Spleen (tissue), 11 donors: Measurements from ENCODE around the gene HIPK2. TPM values are rescaled to one million over a fixed set of nuclear protein-coding genes. Genes with fewer than 3 reads are reported as not detected.

Experiments used
- DNase-seq: peaks from one replicate; pipeline ENCODE4 v3.0.0-alpha.2; 2020
- H3K27ac ChIP-seq, 8 donors: fragments of 200-600 bp; sonication (generic) in 7 of 8; 1 replicate in 4 of 8; 2 replicates in 4 of 8; pipeline versions ENCODE4 v1.5.0 to v1.8.0; 2016 to 2021; ENCODE audit warnings: inconsistent platforms in 4 of 8, mild to moderate bottlenecking in 4 of 8, moderate library complexity in 1 of 8
- H3K27me3 ChIP-seq, 7 donors: fragments of 200-600 bp; sonication (generic) in 6 of 7; replicated peaks in 1 of 7; 1 replicate in 4 of 7; 2 replicates in 3 of 7; pipeline versions ENCODE4 v1.5.0 to v1.8.0; 2016 to 2021; ENCODE audit warnings: inconsistent platforms in 3 of 7, mild to moderate bottlenecking in 1 of 7
- H3K36me3 ChIP-seq, 6 donors: fragments of 200-600 bp; sonication (generic) in 5 of 6; 1 replicate in 4 of 6; 2 replicates in 2 of 6; pipeline versions ENCODE4 v1.5.0 to v1.8.0; 2016 to 2021; ENCODE audit warnings: inconsistent platforms in 2 of 6
- H3K4me1 ChIP-seq, 6 donors: fragments of 200-600 bp; sonication (generic) in 5 of 6; 1 replicate in 3 of 6; 2 replicates in 3 of 6; pipeline versions ENCODE4 v1.5.0 to v1.8.0; 2016 to 2021; ENCODE audit warnings: inconsistent platforms in 3 of 6
- H3K4me3 ChIP-seq, 8 donors: fragments of 200-600 bp; sonication (generic) in 7 of 8; 1 replicate in 4 of 8; 2 replicates in 4 of 8; pipeline versions ENCODE4 v1.5.0 to v1.8.0; 2016 to 2021; ENCODE audit warnings: inconsistent platforms in 4 of 8, mild to moderate bottlenecking in 4 of 8, moderate library complexity in 2 of 8
- H3K9me3 ChIP-seq, 8 donors: fragments of 200-600 bp; sonication (generic) in 7 of 8; 1 replicate in 4 of 8; 2 replicates in 4 of 8; pipeline versions ENCODE4 v1.5.0 to v1.8.0; 2016 to 2021; ENCODE audit warnings: inconsistent platforms in 4 of 8
- CTCF ChIP-seq, 11 experiments: fragments of 200-600 bp in 7 of 11; fragments of 450-650 bp in 4 of 11; sonication (generic) in 4 of 11; IDR thresholded peaks in 8 of 11; conservative IDR thresholded peaks in 3 of 11; 1 replicate in 7 of 11; 2 replicates in 4 of 11; pipeline versions ENCODE4 v1.4.0 to v1.8.0; 2016 to 2021; ENCODE audit warnings: antibody characterized with exemption in 11 of 11, inconsistent platforms in 4 of 11, mild to moderate bottlenecking in 1 of 11
- POLR2A ChIP-seq, 3 donors: fragments of 450-650 bp; IDR thresholded peaks; one replicate each; pipeline ENCODE4 v1.5.1; 2017; ENCODE audit warnings: antibody characterized with exemption in 3 of 3, mild to moderate bottlenecking in 1 of 3
- POLR2AphosphoS5 ChIP-seq, 3 donors: sonication (generic); formaldehyde crosslinking; IDR thresholded peaks; one replicate each; pipeline ENCODE4 v1.5.1; 2017; ENCODE audit warnings: antibody characterized with exemption in 3 of 3
- WGBS, 5 donors: extraction: QIAGEN DNeasy Blood & Tissue Kit in 3 of 5; methylation state at CpG; one replicate each; pipeline versions ENCODE4 v1.1.5 to v1.1.7; 2013 to 2018; 5-methylcytosine and 5-hydroxymethylcytosine counted together
- intact Hi-C: fragments of 100-400 bp; cut with DNase I; formaldehyde crosslinking; loops from one replicate; pipeline ENCODE4 v1.15.0; 2023; ENCODE audit warnings: low total_unique reads
- polyA plus RNA-seq, 3 donors: library from polyadenylated mRNA; stranded (reverse); fragments of 200-250 nt; gene quantifications; one replicate each; pipeline ENCODE4 v1.2.1, GENCODE V29; 2013
- total RNA-seq, 7 donors: library from RNA; depleted of rRNA in 3 of 7; stranded (reverse); fragments of >200 nt in 3 of 7; fragmentation: NEBNext Ultra II Directional in 4 of 7; extraction: Animal tissue kit (Norgen Biotek cat#: 25700) in 4 of 7; gene quantifications; one replicate each; pipeline versions ENCODE4 v1.1.0 to v1.2.1, GENCODE V29; 2016 to 2021
- donor health status: healthy with polysubstance abuse.
- donor health status: DM: no; HTN: no; CAD: no; lungs with moderate emphysema.
- donor health status: DM: no; HTN: no; CAD: no.
- donor health status: Bipolar disorder and iron deficiency.
- donor health status: healthy.
- donor health status: DM: no; HTN: no; CAD: no.
- donor health status: DM: yes; HTN: yes; CAD: no.

HIPK2 gene
- total and polyA plus RNA-seq, 10 donors: 1.7 to 97.5 (median 51.8) TPM

DNA sequence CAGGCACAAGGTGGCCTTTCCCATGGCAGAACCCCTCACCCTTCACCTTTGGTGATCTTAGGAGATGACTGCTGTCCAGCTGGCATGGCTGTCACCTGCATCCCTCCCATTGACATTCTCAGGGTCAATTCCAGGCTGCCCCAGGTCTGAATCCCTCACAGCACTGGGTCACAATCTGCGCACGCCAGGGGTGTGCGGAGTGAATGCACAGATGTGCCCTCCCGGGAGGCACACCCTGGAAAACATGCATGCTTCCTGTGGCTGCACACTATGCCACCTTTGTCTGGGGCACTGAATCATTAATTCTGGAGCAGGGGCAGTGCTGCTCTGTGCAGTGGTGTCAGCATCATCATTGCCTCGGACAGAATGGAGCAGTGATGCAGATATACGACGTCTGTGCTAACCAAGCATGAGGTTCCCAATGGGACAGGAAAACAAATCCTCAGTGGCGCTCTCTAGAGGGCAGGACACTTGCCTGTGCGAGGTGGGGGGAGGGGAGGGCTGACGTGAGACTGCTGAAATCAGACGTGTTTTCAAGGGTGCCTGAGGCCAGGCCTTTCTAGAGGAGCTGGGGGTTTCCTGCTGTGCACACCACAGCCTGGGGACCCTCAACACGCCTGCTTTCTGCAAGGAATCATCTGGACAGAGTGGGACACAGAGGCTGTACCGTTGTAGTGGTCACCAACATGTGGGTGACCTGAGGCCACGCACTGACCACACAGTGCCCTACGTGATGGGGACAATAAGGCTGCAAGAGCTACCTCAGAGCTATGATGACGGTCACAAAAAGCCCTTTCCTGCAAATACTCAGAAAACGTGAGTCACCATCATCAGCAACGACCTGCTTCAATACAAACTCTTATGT lies 77.9 kb downstream of the HIPK2 start:
- TF ChIP-seq POLR2AphosphoS5 (IDR thresholded peaks at IDR 0.05) (no peak), POLR2A (IDR thresholded peaks at IDR 0.05) (no peak), CTCF (IDR thresholded peaks at IDR 0.05 in 8 of 11, conservative IDR thresholded peaks at IDR 0.05 in 3 of 11) (no peak)
- 85 to 89% (median 88%) methylated on average over 16 to 18 of the region's 18 CpGs for WGBS, 5 donors
- Histone ChIP-seq H3K9me3 (no peaks in the 10 kb centered on the region), H3K4me1 (peaks cover 12 to 85% (median 45%) of the 10 kb centered on the region in 6 donors), H3K36me3 (peaks cover 0 to 59% (median 0%) of the 10 kb centered on the region in 6 donors), H3K27ac (peak overlapping the region in 2 of 8 donors; percentile 30 to 84), H3K4me3 (no peak overlapping the region), H3K27me3 (no peaks in the 10 kb centered on the region)
- no peak for DNase-seq
- intact Hi-C loops: no loop called here

DNA sequence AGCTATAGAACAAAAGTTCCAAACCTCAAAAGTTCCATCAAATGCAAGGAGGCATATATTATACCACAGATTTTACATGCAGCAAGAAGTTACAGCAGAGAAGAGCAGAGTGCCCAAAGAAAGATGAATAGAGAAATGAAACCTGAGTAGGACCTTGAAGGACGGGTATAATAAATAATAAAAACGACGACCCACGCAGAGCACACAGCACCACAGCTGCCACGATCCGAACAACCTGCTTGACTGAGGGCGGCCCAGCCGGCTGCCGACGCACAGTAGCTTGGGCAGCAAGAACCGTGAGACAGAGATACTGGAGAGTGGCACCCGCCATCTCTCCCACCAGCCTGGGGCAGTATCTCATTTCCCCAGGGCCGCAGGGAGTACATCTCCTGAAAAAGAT lies 79.0 kb downstream of the HIPK2 start:
- intact Hi-C loops: no loop called here
- Histone ChIP-seq H3K4me1 (peaks cover 12 to 91% (median 45%) of the 10 kb centered on the region in 6 donors), H3K4me3 (no peak overlapping the region), H3K9me3 (no peaks in the 10 kb centered on the region), H3K27me3 (no peaks in the 10 kb centered on the region), H3K27ac (peak overlapping the region in 2 of 8 donors; percentile 30 to 84), H3K36me3 (peaks cover 0 to 65% (median 0%) of the 10 kb centered on the region in 6 donors)
- no peak for DNase-seq
- WGBS, 5 donors: 71 to 82% (median 76%) methylated on average over 13 of the region's 13 CpGs
- peak in 1 of 3 donors; percentile 31 for TF ChIP-seq POLR2AphosphoS5 (IDR thresholded peaks at IDR 0.05)
- TF ChIP-seq POLR2A (IDR thresholded peaks at IDR 0.05): no peak

GRCh38 chr7:139698278-139698677 lies 79.5 kb downstream of the HIPK2 start:
- Histone ChIP-seq H3K4me1 (peaks cover 12 to 95% (median 43%) of the 10 kb centered on the region in 6 donors), H3K27ac (no peak overlapping the region), H3K9me3 (no peaks in the 10 kb centered on the region), H3K4me3 (no peak overlapping the region), H3K27me3 (no peaks in the 10 kb centered on the region), H3K36me3 (peaks cover 0 to 70% (median 0%) of the 10 kb centered on the region in 6 donors)
- intact Hi-C loops: no loop called here
- 96 to 99% (median 96%) methylated on average over 9 of the region's 9 CpGs for WGBS, 5 donors
- no peak for DNase-seq
- TF ChIP-seq POLR2A (IDR thresholded peaks at IDR 0.05) (no peak), CTCF (IDR thresholded peaks at IDR 0.05 in 8 of 11, conservative IDR thresholded peaks at IDR 0.05 in 3 of 11) (no peak), POLR2AphosphoS5 (IDR thresholded peaks at IDR 0.05) (no peak)

GRCh38 chr7:139697056-139697455 lies 80.7 kb downstream of the HIPK2 start:
- H3K9me3 ChIP-seq: no peaks in the 10 kb centered on the region
- WGBS, 5 donors: 90 to 94% (median 93%) methylated on average over 10 of the region's 10 CpGs

More at GRCh38 chr7:139697056-139697455, 80.7 kb downstream of the HIPK2 start:
- peak overlapping the region in 5 of 8 donors; percentile 17 to 75 (median 72) for H3K27ac ChIP-seq
- no peaks in the 10 kb centered on the region for H3K27me3 ChIP-seq
- TF ChIP-seq POLR2AphosphoS5 (IDR thresholded peaks at IDR 0.05) (no peak), POLR2A (IDR thresholded peaks at IDR 0.05) (no peak), CTCF (IDR thresholded peaks at IDR 0.05 in 8 of 11, conservative IDR thresholded peaks at IDR 0.05 in 3 of 11) (no peak)
- intact Hi-C loops: no loop called here
- DNase-seq: no peak
- peaks cover 2 to 92% (median 31%) of the 10 kb centered on the region in 6 donors for H3K4me1 ChIP-seq
- peaks cover 0 to 67% (median 0%) of the 10 kb centered on the region in 6 donors for H3K36me3 ChIP-seq
- H3K4me3 ChIP-seq: no peak overlapping the region
